GM21447 (cell line): ENCODE results near the gene CENPM.

Experiments used
- ATAC-seq: cut with Tn5 transposase; IDR thresholded peaks from one replicate; pipeline ENCODE4 v1.9.1; 2021; ENCODE audit not compliant: unreplicated experiment

CENPM gene

DNA sequence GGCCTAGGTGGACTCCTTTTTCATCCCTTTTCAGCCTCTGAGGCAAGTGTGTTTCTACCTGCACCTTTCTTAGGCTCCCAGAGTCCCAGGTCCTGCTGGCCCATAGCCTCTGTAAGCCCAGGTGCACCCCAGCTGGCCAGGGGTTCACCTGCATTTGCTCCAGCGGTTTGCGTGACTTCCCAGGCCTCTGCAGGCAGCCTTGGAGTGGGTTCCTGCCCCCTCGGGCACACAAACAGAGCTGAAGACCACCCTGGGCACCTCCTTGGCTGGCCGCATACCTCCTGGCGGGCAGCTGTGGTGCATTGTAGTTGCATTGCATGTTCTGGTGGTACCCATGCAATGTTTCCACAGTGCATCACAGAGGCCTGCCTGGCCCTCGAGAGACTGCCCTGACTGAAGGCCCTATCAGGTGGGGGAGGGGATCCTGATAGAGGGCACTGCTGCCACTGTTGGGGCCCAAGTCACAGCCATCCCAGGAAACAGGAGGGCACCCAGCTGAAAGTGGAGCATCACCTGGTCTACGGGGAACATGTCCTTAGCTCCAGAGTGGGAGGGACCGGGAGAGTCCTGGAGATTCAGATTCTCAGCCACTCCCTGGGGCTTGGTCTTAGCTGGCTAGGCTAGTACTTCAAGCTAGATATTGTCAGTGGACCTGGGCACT is 46.2 kb downstream of the CENPM start:
- ATAC-seq: no peak

DNA sequence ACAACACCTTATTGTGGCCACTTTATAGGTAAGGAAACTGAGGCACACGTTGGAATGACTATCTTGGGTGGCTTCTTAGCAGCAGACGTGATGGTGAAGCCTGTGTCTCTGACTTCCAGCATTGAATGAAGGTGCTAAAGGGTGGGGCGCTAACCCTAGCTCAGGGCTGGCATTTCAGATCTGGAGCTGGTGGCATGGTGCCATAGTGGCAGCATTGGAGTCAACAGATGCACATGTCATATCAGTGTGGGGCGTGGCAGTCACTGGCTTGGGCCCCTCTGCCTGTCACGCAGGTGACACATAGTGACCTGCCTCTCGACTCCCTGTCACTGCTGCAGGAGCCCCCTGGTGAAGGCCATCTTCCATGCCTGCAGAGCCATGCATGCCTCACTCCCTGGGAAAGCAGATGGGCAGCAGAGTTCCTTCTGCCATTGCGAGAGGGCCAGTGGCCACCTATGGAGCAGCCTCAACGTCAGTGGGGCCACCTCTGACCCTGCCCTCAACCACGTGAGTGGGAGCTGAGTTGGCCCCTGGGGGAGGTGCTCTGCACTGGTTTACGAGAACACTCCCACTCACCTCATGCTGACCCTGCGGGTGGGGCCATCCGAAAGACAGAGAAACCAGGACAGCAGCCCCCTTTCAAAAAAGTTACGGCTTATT is 46.8 kb downstream of the CENPM start:
- ATAC-seq: no peak

- no peak for ATAC-seq
Observed at GRCh38 chr22:41899110-41899509, 47.8 kb downstream of the CENPM start.

DNA sequence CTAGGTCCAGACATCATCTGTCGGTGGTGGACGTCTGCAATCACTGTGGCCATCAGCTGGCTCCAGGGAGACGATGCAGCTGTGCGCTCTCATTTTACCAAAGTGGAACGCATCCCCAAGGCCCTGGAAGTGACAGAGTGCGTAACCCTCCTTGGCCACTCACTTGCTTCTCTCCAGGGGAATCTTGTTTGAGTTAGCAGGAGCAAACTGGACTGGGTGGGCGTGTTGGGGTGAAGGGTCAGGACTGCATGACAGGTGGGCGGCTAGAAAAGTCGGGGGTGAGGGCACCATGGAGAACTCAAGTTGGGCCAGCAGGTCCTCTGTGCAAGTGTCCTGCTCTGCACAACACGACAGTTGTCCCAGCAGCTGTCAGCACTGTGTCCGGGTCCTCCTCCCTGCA is 48.3 kb downstream of the CENPM start:
- ATAC-seq: no peak

DNA sequence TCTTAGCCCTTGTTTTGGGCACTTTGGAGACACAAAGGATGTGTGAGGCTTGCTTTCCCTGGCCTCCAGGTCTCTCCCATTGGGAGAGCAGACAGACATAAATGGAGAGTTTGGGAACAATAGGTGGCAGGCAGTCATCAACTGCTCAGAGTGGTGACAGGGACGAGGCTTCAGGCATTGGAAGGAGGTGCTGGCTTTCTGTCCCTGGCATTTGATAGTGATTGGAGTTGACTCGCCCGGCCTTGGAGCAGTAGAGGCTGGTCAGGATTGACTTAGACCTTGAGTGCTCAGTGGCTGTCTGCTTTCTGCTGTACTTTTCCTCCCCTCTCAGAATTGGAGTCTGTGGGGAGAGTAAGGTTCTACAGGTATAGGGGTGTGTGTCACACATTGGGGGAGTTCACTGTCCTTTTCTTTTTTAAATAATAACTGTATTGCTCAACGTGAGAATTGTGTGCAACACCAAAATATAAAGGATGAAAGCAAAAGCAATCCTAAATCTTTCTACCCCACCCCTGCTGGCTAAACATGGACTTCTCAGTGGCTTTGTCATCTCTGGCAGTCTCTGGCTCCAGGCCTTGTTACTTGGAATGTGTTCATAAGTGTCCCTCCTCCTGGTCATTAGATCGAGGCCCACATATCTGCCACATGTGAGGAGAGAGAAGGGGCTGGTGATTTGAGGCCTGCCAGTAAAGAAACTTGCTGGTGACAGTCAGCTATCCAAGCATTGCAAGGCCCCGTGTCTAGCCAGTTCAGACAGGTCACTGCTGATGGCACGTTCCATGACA is 53.2 kb downstream of the CENPM start:
- no peak for ATAC-seq

DNA sequence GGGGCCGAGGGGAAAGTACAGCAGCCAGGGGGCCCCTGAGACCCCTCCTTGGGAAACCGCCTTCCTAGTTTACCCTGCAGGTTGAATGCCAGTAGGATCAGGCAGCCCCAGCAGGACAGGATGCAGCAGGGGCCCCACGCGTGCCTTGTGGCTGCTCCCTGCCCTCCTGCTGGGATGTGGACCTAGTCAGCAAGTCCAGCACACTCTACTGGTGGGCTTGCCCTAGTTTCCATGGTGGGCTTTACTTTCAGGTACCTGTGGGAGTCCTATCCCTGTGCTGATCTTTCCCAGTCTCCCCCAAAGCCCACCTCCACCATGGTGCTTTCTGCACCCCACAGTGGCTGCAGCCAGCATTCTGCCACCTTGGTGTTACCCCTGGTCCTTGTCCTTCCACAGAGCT is 54.2 kb downstream of the CENPM start:
- no peak for ATAC-seq

DNA sequence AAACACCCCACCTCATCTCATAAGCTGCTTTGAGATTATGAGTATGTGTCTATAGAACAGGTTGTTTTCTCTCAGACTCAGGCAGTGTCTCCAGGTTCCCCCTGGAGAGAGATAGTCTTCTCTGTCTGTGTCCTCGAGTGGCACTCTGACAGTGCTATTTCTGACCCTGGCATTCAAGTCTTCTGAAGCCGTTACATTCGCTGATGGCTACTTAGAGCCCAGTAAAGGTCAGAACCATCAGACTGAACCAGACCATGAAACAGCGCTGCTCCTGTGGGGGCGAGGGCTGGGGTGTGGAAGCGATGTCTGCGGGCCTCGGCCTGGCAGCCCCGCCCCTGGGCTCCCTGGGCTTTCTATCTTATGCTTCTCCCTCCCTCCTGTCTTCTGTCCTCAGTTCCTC is 55.5 kb downstream of the CENPM start:
- no peak for ATAC-seq
